H1 (cell line): Measurements from ENCODE around the gene DDX49. TPM values are rescaled to one million over a fixed set of nuclear protein-coding genes. Genes with fewer than 3 reads are reported as not detected.

Source experiments
- CTCF ChIA-PET: fragments of 300-600 bp; sonication (Branson Sonifier 250); formaldehyde crosslinking; loops from one replicate; lab custom pipeline; 2021; ENCODE audit not compliant: partially characterized antibody; lab: Charles Lee
- POLR2A ChIA-PET: fragments of 300-600 bp; sonication (Branson Sonifier 250); formaldehyde crosslinking; loops from one replicate; lab custom pipeline; 2021; ENCODE audit warnings: inconsistent platforms; ENCODE audit not compliant: partially characterized antibody; lab: Charles Lee
- DNase-seq, 2 experiments: peaks; one replicate each; pipeline versions ENCODE4 v3.0.0 to v3.0.0-alpha.2; 2010 to 2022; ENCODE audit warnings: low spot score in 2 of 2, low read depth in 1 of 2, mixed read lengths in 1 of 2
- FAIRE-seq: peaks from 2 replicates; lab custom pipeline; 2011; peaks lifted over from hg19 to GRCh38; lab: Jason Lieb, UNC
- H2AFZ ChIP-seq: 2 replicates; pipeline ENCODE4 v1.8.1; 2012; ENCODE audit warnings: low read length, inconsistent platforms
- H2AK5ac ChIP-seq: 2 replicates; pipeline ENCODE4 v1.6.1; 2013; ENCODE audit warnings: low read depth, low read length
- H2BK120ac ChIP-seq: replicated peaks from 2 replicates; pipeline ENCODE3; 2013; ENCODE audit warnings: low read depth, low read length, inconsistent platforms
- H2BK12ac ChIP-seq: 2 replicates; pipeline ENCODE4 v1.6.1; 2013; ENCODE audit warnings: low read depth, low read length
- H2BK15ac ChIP-seq: 2 replicates; pipeline ENCODE4 v1.6.1; 2013; ENCODE audit warnings: low read length
- H2BK20ac ChIP-seq: 2 replicates; pipeline ENCODE4 v1.6.1; 2013; ENCODE audit warnings: low read length
- H2BK5ac ChIP-seq: 2 replicates; pipeline ENCODE4 v1.6.1; 2013; ENCODE audit warnings: low read depth, low read length
- H3K14ac ChIP-seq: 2 replicates; pipeline ENCODE4 v1.6.1; 2013; ENCODE audit warnings: inconsistent platforms; ENCODE audit not compliant: insufficient read length
- H3K18ac ChIP-seq: 2 replicates; pipeline ENCODE4 v1.6.1; 2013; ENCODE audit warnings: low read length; ENCODE audit errors: extremely low read depth
- H3K23ac ChIP-seq: 2 replicates; pipeline ENCODE4 v1.6.1; 2013; ENCODE audit warnings: inconsistent platforms; ENCODE audit not compliant: insufficient read length
- H3K23me2 ChIP-seq: 2 replicates; pipeline ENCODE4 v1.6.1; 2013; ENCODE audit warnings: low read depth, low read length
- H3K27ac ChIP-seq: 2 replicates; pipeline ENCODE4 v1.6.1; 2011; ENCODE audit warnings: low read depth, low read length, inconsistent platforms
- H3K27me3 ChIP-seq, 4 experiments: replicated peaks in 1 of 4; 1 replicate in 1 of 4; 2 replicates in 3 of 4; pipeline versions ENCODE4 v1.6.1 to v1.8.1; 2011 to 2013; ENCODE audit warnings: low read length in 3 of 4, mild to moderate bottlenecking in 3 of 4, inconsistent platforms in 2 of 4, mixed read lengths in 2 of 4, moderate library complexity in 1 of 4; ENCODE audit not compliant: control insufficient read depth in 3 of 4, insufficient read depth in 3 of 4; ENCODE audit errors: extremely low read depth in 1 of 4
- H3K36me3 ChIP-seq, 4 experiments: 2 replicates each; pipeline versions ENCODE4 v1.6.1 to v1.8.1; 2011 to 2013; ENCODE audit warnings: mild to moderate bottlenecking in 4 of 4, low read length in 3 of 4, moderate library complexity in 2 of 4, control low read depth in 1 of 4, inconsistent platforms in 1 of 4; ENCODE audit not compliant: insufficient read depth in 4 of 4, control insufficient read depth in 2 of 4
- H3K4ac ChIP-seq: replicated peaks from 2 replicates; pipeline ENCODE3; 2013; ENCODE audit warnings: low read length, low read depth, mixed read lengths, inconsistent platforms; ENCODE audit not compliant: insufficient read length
- H3K4me1 ChIP-seq, 4 experiments: replicated peaks in 1 of 4; 1 replicate in 1 of 4; 2 replicates in 3 of 4; pipeline versions ENCODE4 v1.6.1 to v1.8.1; 2011 to 2013; ENCODE audit warnings: low read length in 3 of 4, inconsistent platforms in 2 of 4, mixed read lengths in 1 of 4; ENCODE audit not compliant: insufficient read depth in 4 of 4, control insufficient read depth in 3 of 4
- H3K4me2 ChIP-seq, 2 experiments: 2 replicates each; pipeline versions ENCODE4 v1.6.1 to v1.8.1; 2011 to 2013; ENCODE audit warnings: low read depth in 2 of 2, low read length in 2 of 2, control low read depth in 1 of 2, inconsistent platforms in 1 of 2, mild to moderate bottlenecking in 1 of 2; ENCODE audit not compliant: insufficient read depth in 1 of 2
- H3K4me3 ChIP-seq, 4 experiments: fragments of 200-600, 300-600 bp in 1 of 4; sonication (generic), shearing (Covaris generic), sonication (Bioruptor Twin) in 1 of 4; 2 replicates each; pipeline versions ENCODE4 v1.5.1 to v1.8.1; 2011 to 2016; ENCODE audit warnings: low read length in 4 of 4, low read depth in 3 of 4, control low read depth in 2 of 4, inconsistent platforms in 2 of 4, mild to moderate bottlenecking in 2 of 4, mixed read lengths in 1 of 4, moderate library complexity in 1 of 4; ENCODE audit not compliant: insufficient read depth in 2 of 4; ENCODE audit errors: extremely low read depth in 1 of 4
- H3K56ac ChIP-seq: replicated peaks from 2 replicates; pipeline ENCODE3; 2013; ENCODE audit warnings: low read depth, mild to moderate bottlenecking, mixed read lengths, low read length, inconsistent platforms; ENCODE audit not compliant: insufficient read length
- H3K79me1 ChIP-seq: 2 replicates; pipeline ENCODE4 v1.6.1; 2013; ENCODE audit warnings: low read depth, low read length, control low read depth
- H3K79me2 ChIP-seq, 2 experiments: 2 replicates each; pipeline versions ENCODE4 v1.6.1 to v1.8.1; 2012 to 2013; ENCODE audit warnings: low read length in 2 of 2, mild to moderate bottlenecking in 2 of 2, inconsistent platforms in 1 of 2; ENCODE audit not compliant: insufficient read depth in 2 of 2, control insufficient read depth in 1 of 2
- H3K9ac ChIP-seq, 4 experiments: replicated peaks in 1 of 4; 1 replicate in 1 of 4; 2 replicates in 3 of 4; pipeline versions ENCODE4 v1.6.1 to v1.8.1; 2011 to 2013; ENCODE audit warnings: low read depth in 3 of 4, low read length in 3 of 4, control low read depth in 2 of 4, mild to moderate bottlenecking in 2 of 4, moderate library complexity in 2 of 4, inconsistent platforms in 1 of 4; ENCODE audit errors: extremely low read depth in 1 of 4
- H3K9me3 ChIP-seq, 2 experiments: 2 replicates each; pipeline versions ENCODE4 v1.6.1 to v1.8.1; 2012 to 2013; ENCODE audit warnings: mild to moderate bottlenecking in 2 of 2, moderate library complexity in 2 of 2, control low read depth in 1 of 2, inconsistent platforms in 1 of 2, low read depth in 1 of 2, low read length in 1 of 2, mixed read lengths in 1 of 2; ENCODE audit not compliant: insufficient read depth in 2 of 2
- H4K20me1 ChIP-seq, 2 experiments: replicated peaks in 1 of 2; 2 replicates each; pipeline versions ENCODE3 to v1.8.1; 2011 to 2013; ENCODE audit warnings: inconsistent platforms in 2 of 2, low read length in 2 of 2, mild to moderate bottlenecking in 1 of 2; ENCODE audit not compliant: insufficient read depth in 2 of 2, control insufficient read depth in 1 of 2
- H4K5ac ChIP-seq: 2 replicates; pipeline ENCODE4 v1.6.1; 2013; ENCODE audit warnings: low read length, low read depth, mixed read lengths, inconsistent platforms; ENCODE audit not compliant: insufficient read length
- H4K8ac ChIP-seq: 2 replicates; pipeline ENCODE4 v1.8.0; 2013; ENCODE audit warnings: mild to moderate bottlenecking, moderate library complexity, low read length, inconsistent platforms; ENCODE audit not compliant: insufficient read depth; ENCODE audit errors: extremely low read depth
- H4K91ac ChIP-seq: replicated peaks from 2 replicates; pipeline ENCODE3; 2013; ENCODE audit warnings: low read length, mixed read lengths, inconsistent platforms; ENCODE audit not compliant: insufficient read length
- CTBP2 ChIP-seq: IDR thresholded peaks from 2 replicates; pipeline ENCODE4 v1.7.0; 2011; ENCODE audit warnings: borderline replicate concordance, mild to moderate bottlenecking, moderate library complexity, mixed read lengths, low read length; ENCODE audit not compliant: insufficient read depth, insufficient read length
- HDAC2 ChIP-seq, 2 experiments: fragments of 300-600 bp in 1 of 2; sonication (generic) in 1 of 2; IDR thresholded peaks; 2 replicates each; pipeline ENCODE4 v1.6.1; 2011 to 2012; ENCODE audit warnings: low read depth in 2 of 2, low read length in 2 of 2, mild to moderate bottlenecking in 2 of 2, moderate library complexity in 2 of 2, borderline replicate concordance in 1 of 2, inconsistent platforms in 1 of 2
- JUN ChIP-seq: IDR thresholded peaks from 2 replicates; pipeline ENCODE4 v1.6.1; 2011; ENCODE audit warnings: low read depth, mild to moderate bottlenecking, improper control_type of control experiment, low read length
- KDM5A ChIP-seq: fragments of 200-600 bp; IDR thresholded peaks from 2 replicates; pipeline ENCODE4 v1.7.1; 2012; ENCODE audit warnings: mild to moderate bottlenecking, low read length, inconsistent platforms, mixed read lengths
- MAFK ChIP-seq: IDR thresholded peaks from 2 replicates; pipeline ENCODE4 v1.6.1; 2012; ENCODE audit warnings: low read depth, mild to moderate bottlenecking, improper control_type of control experiment, low read length
- PHF8 ChIP-seq: fragments of 200-600 bp; sonication (generic); conservative IDR thresholded peaks from 2 replicates; pipeline ENCODE4 v1.7.1; 2012; ENCODE audit warnings: low read depth, mild to moderate bottlenecking, inconsistent platforms, low read length, moderate library complexity
- RAD21 ChIP-seq, 2 experiments: IDR thresholded peaks in 1 of 2; conservative IDR thresholded peaks in 1 of 2; 2 replicates each; pipeline ENCODE4 v1.6.1; 2011; ENCODE audit warnings: low read depth in 2 of 2, low read length in 2 of 2, improper control_type of control experiment in 1 of 2, inconsistent platforms in 1 of 2, mild to moderate bottlenecking in 1 of 2, moderate library complexity in 1 of 2
- RBBP5 ChIP-seq: IDR thresholded peaks from 2 replicates; pipeline ENCODE4 v1.7.1; 2012; ENCODE audit warnings: low read depth, mild to moderate bottlenecking, inconsistent platforms, low read length, moderate library complexity, borderline replicate concordance
- SP1 ChIP-seq: IDR thresholded peaks from 2 replicates; pipeline ENCODE4 v1.6.1; 2011; ENCODE audit warnings: low read depth, low read length
- TAF1 ChIP-seq: IDR thresholded peaks from 2 replicates; pipeline ENCODE4 v1.6.1; 2011; ENCODE audit warnings: mild to moderate bottlenecking, low read depth, low read length
- YY1 ChIP-seq: IDR thresholded peaks from 2 replicates; pipeline ENCODE4 v1.6.1; 2011; ENCODE audit warnings: low read depth, mild to moderate bottlenecking, low read length
- WGBS, 2 experiments: shearing (Covaris generic) in 1 of 2; methylation state at CpG; one replicate each; pipeline versions ENCODE4 v1.1.6 to v1.1.7; 2013 to 2015; ENCODE audit warnings: low lambda C conversion rate in 2 of 2, mixed read lengths in 2 of 2, inconsistent platforms in 1 of 2, low coverage in 1 of 2, missing lambda C conversion rate in 1 of 2; ENCODE audit not compliant: insufficient replicate concordance in 2 of 2, insufficient coverage in 1 of 2, insufficient read length in 1 of 2; ENCODE audit errors: extremely low coverage in 1 of 2, missing lambda C conversion rate in 1 of 2; 5-methylcytosine and 5-hydroxymethylcytosine counted together
- polyA plus RNA-seq, 7 experiments: library from polyadenylated mRNA; depleted of rRNA in 3 of 7; stranded (reverse) in 5 of 7; unstranded in 2 of 7; fragments of >200 nt in 5 of 7; fragments of 200-250 nt in 2 of 7; gene quantifications; 1 replicate in 5 of 7; 2 replicates in 1 of 7; 4 replicates in 1 of 7; pipeline versions ENCODE4 v1.2.1 to v1.2.3, GENCODE V29; 2011 to 2013; ENCODE audit warnings: missing spikeins in 2 of 7, mixed read lengths in 2 of 7
- total RNA-seq: library from RNA; stranded (reverse); fragmentation: NEBNext Ultra II Directional; extraction: Animal tissue kit (Norgen Biotek cat#: 25700); gene quantifications from 2 replicates; pipeline ENCODE4 v1.2.1, GENCODE V29; 2021

Gene DDX49
- total and polyA plus RNA-seq, 2 of the 8 experiments (the other 6 are each of a cell fraction or from before 2014, with no cell fraction given): 41.3 to 46.5 TPM

GRCh38 chr19:18889949-18890745 is 29.4 kb upstream of the DDX49 start:
- no peak for DNase-seq
- H3K79me1 ChIP-seq: 0 out of 2 replicates have a peak, but pooled peaks cover 2% of the 10 kb centered on the region
- no peak overlapping the region for H3K27ac ChIP-seq
- H3K4ac ChIP-seq: no peak overlapping the region
- no peak overlapping the region for H2BK15ac ChIP-seq
- no peak overlapping the region for H4K8ac ChIP-seq
- no peak overlapping the region for H4K5ac ChIP-seq
- no peak overlapping the region for H2BK5ac ChIP-seq
- no peak overlapping the region for H3K4me3 ChIP-seq
- no peak overlapping the region for H2AFZ ChIP-seq
- no peak for FAIRE-seq
- no peak overlapping the region for H3K18ac ChIP-seq
- no peaks in the 10 kb centered on the region for H3K36me3 ChIP-seq
- ChIA-PET CTCF (interaction anchor here (0.8 to 2.5 kb wide), 5 partner anchors 26 to 106 kb away, joined by 3 to 9 read pairs (median 3); no protein-coding TSS in a partner anchor), POLR2A (interaction anchor here (0.6 to 1.8 kb wide), 5 partner anchors 10 to 634 kb away, joined by 3 to 7 read pairs (median 3); no protein-coding TSS in a partner anchor)
- no peak overlapping the region for H3K56ac ChIP-seq
- H2BK120ac ChIP-seq: no peak overlapping the region
- no peak overlapping the region for H3K4me2 ChIP-seq
- 90% methylated on average over 10 of the region's 10 CpGs; no CpG with 5 or more reads in 1 of the 2 experiments for WGBS, 2 experiments
- no peak overlapping the region for H2BK12ac ChIP-seq
- no peak overlapping the region for H2AK5ac ChIP-seq
- H3K23me2 ChIP-seq: peaks cover under 1% of the 10 kb centered on the region; the same call in 1 of the 2 replicates
- H3K27me3 ChIP-seq: peaks cover 0 to 2% (median 1%) of the 10 kb centered on the region in 4 experiments; a peak in 3 of 7 replicates
- H3K9me3 ChIP-seq: no peaks in the 10 kb centered on the region
- H3K9ac ChIP-seq: no peak overlapping the region
- H4K20me1 ChIP-seq: peaks cover 2 to 12% of the 10 kb centered on the region in 2 experiments
- peaks cover 0 to 8% (median 5%) of the 10 kb centered on the region in 4 experiments; a peak in 5 of 7 replicates for H3K4me1 ChIP-seq
- no peaks in the 10 kb centered on the region for H3K79me2 ChIP-seq
- TF ChIP-seq YY1: no peak
- no peak for TF ChIP-seq HDAC2 (IDR thresholded peaks at IDR 0.05; ENCODE audit: borderline replicate concordance in 1 of 2, low read depth in 2 of 2, low read length in 2 of 2)
- no peak for TF ChIP-seq JUN
- no peak for TF ChIP-seq KDM5A
- no peak for TF ChIP-seq RAD21 (IDR thresholded peaks at IDR 0.05 in 1 of 2, conservative IDR thresholded peaks at IDR 0.05 in 1 of 2; ENCODE audit: low read depth in 2 of 2, low read length in 2 of 2)
- no peak for TF ChIP-seq MAFK
- TF ChIP-seq PHF8: no peak
- TF ChIP-seq TAF1: no peak
- no peak for TF ChIP-seq CTBP2
- no peak for TF ChIP-seq RBBP5
- TF ChIP-seq SP1: no peak
- H3K14ac ChIP-seq: no peak overlapping the region
- no peak overlapping the region for H3K23ac ChIP-seq
- no peak overlapping the region for H2BK20ac ChIP-seq
- H4K91ac ChIP-seq: no peak overlapping the region
